Measurements from ENCODE around the gene SRF.

Gene SRF

DNA sequence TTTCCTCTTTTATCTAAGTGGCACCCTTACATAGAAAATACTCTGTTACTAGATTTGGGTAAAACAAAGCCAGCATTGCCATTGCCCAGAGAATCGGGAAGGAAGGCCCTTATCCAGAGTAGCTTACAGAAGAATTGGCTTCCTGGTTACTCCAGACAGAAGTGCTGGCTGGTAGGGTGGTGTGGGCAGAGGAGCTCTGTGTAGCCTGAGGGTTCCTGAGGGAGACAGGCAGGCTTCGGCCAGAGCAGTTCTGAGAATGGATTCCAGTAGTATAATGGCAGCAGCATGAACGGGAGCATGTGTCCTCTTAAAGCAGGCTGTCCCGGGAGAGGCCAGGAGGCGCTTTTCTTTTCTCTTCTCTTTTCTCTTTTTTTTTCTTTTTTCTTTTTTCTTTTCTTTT, 22.9 kb downstream of the SRF start:
- no peak overlapping the region for H3K4me3 ChIP-seq (ENCODE audit: low read length, poor library complexity, severe bottlenecking)
- H3F3A ChIP-seq (ENCODE audit: low read depth): no peaks in the 10 kb centered on the region; the same call in 1 of the 2 replicates
- no peak overlapping the region for H3K9ac ChIP-seq (ENCODE audit: low read depth, low read length, poor library complexity, severe bottlenecking)
- no peaks in the 10 kb centered on the region for H3K4me1 ChIP-seq (ENCODE audit: insufficient read depth, low read length, poor library complexity, severe bottlenecking)
- H3K79me2 ChIP-seq (ENCODE audit: insufficient read depth, low read length): no peaks in the 10 kb centered on the region
- H4K20me1 ChIP-seq (ENCODE audit: insufficient read depth, low read length, poor library complexity, severe bottlenecking): no peaks in the 10 kb centered on the region
- H3K9me3 ChIP-seq (ENCODE audit: insufficient read depth, low read depth, low read length): no peaks in the 10 kb centered on the region
- peaks cover 7% of the 10 kb centered on the region; the same call in 1 of the 2 replicates for H3K36me3 ChIP-seq (ENCODE audit: insufficient read depth, low read length)
- H3K9me2 ChIP-seq (replicated peaks; ENCODE audit: low read depth, low read length): no peaks in the 10 kb centered on the region
- no peak overlapping the region for H2AFZ ChIP-seq (ENCODE audit: low read length)
- H3K27me3 ChIP-seq (ENCODE audit: insufficient read depth, low read length, poor library complexity, severe bottlenecking): no peaks in the 10 kb centered on the region
- H3K4me2 ChIP-seq (ENCODE audit: low read depth, low read length, poor library complexity, severe bottlenecking): no peak overlapping the region
- TF ChIP-seq EZH2phosphoT487 (IDR thresholded peaks at IDR 0.05; ENCODE audit: borderline replicate concordance): no peak
- TF ChIP-seq, protein P1, sequence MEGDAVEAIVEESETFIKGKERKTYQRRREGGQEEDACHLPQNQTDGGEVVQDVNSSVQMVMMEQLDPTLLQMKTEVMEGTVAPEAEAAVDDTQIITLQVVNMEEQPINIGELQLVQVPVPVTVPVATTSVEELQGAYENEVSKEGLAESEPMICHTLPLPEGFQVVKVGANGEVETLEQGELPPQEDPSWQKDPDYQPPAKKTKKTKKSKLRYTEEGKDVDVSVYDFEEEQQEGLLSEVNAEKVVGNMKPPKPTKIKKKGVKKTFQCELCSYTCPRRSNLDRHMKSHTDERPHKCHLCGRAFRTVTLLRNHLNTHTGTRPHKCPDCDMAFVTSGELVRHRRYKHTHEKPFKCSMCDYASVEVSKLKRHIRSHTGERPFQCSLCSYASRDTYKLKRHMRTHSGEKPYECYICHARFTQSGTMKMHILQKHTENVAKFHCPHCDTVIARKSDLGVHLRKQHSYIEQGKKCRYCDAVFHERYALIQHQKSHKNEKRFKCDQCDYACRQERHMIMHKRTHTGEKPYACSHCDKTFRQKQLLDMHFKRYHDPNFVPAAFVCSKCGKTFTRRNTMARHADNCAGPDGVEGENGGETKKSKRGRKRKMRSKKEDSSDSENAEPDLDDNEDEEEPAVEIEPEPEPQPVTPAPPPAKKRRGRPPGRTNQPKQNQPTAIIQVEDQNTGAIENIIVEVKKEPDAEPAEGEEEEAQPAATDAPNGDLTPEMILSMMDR (conservative IDR thresholded peaks at IDR 0.05; ENCODE audit: low read length): no peak

DNA sequence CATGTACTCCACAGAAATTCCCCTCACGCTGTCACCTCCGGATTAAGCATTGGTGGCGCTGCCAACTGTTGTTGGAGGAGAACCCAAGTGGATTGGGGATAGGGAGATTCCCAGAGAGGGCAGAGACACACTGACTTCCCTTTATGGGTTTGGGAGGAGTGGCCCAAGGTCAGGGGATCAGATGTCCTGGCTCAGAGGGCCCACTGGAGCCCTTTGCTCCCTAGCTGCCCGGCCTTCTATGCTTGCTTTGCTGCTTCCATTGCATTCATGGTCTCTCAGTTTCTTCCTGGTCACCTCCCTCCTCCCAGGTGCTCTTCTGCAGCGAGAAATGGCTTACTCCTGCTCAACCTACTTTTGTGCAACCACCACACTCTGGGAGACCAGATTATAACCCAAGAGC, 25.3 kb downstream of the SRF start:
- no peak overlapping the region for H3K9ac ChIP-seq (ENCODE audit: low read depth, low read length, poor library complexity, severe bottlenecking)
- no peaks in the 10 kb centered on the region for H3K27me3 ChIP-seq (ENCODE audit: insufficient read depth, low read length, poor library complexity, severe bottlenecking)

DNA sequence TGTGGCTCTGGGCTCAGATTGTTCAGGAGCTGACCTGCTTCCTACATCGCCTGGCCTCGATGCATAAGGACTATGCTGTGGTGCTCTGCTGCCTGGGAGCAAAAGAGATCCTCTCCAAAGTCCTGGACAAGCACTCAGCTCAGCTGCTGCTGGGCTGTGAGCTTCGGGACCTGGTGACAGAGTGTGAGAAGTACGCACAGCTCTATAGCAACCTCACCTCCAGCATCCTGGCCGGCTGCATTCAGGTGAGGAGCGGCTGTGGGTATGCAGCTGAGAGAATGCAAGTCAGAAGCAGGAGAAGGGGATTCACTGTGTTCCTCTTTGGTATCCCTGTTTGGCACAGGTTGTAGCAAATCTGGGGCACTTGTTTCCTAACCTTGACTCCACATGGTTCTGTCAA, 28.8 kb downstream of the SRF start:
- H3K9ac ChIP-seq (ENCODE audit: low read depth, low read length, poor library complexity, severe bottlenecking): no peak overlapping the region
- H3K9me2 ChIP-seq (replicated peaks; ENCODE audit: low read depth, low read length): no peaks in the 10 kb centered on the region
- H3K9me3 ChIP-seq (ENCODE audit: insufficient read depth, low read depth, low read length): no peaks in the 10 kb centered on the region
- H4K20me1 ChIP-seq (ENCODE audit: insufficient read depth, low read length, poor library complexity, severe bottlenecking): no peaks in the 10 kb centered on the region
- peaks cover 7% of the 10 kb centered on the region; the same call in 1 of the 2 replicates for H3K36me3 ChIP-seq (ENCODE audit: insufficient read depth, low read length)
- H3K4me1 ChIP-seq (ENCODE audit: insufficient read depth, low read length, poor library complexity, severe bottlenecking): no peaks in the 10 kb centered on the region
- H3K4me3 ChIP-seq (ENCODE audit: low read length, poor library complexity, severe bottlenecking): no peak overlapping the region
- no peak overlapping the region for H3K4me2 ChIP-seq (ENCODE audit: low read depth, low read length, poor library complexity, severe bottlenecking)
- no peaks in the 10 kb centered on the region for H3F3A ChIP-seq (ENCODE audit: low read depth)
- TF ChIP-seq EZH2phosphoT487 (IDR thresholded peaks at IDR 0.05; ENCODE audit: borderline replicate concordance): no peak
- no peaks in the 10 kb centered on the region for H3K27me3 ChIP-seq (ENCODE audit: insufficient read depth, low read length, poor library complexity, severe bottlenecking)
- no peak overlapping the region for H2AFZ ChIP-seq (ENCODE audit: low read length)
- H3K79me2 ChIP-seq (ENCODE audit: insufficient read depth, low read length): no peaks in the 10 kb centered on the region

More for the DNA sequence above, 25.3 kb downstream of the SRF start:
- no peaks in the 10 kb centered on the region for H3K79me2 ChIP-seq (ENCODE audit: insufficient read depth, low read length)
- H3K9me2 ChIP-seq (replicated peaks; ENCODE audit: low read depth, low read length): no peaks in the 10 kb centered on the region
- no peaks in the 10 kb centered on the region for H4K20me1 ChIP-seq (ENCODE audit: insufficient read depth, low read length, poor library complexity, severe bottlenecking)
- peaks cover 7% of the 10 kb centered on the region; the same call in 1 of the 2 replicates for H3K36me3 ChIP-seq (ENCODE audit: insufficient read depth, low read length)
- no peak overlapping the region for H2AFZ ChIP-seq (ENCODE audit: low read length)
- H3K9me3 ChIP-seq (ENCODE audit: insufficient read depth, low read depth, low read length): no peaks in the 10 kb centered on the region
- TF ChIP-seq, protein P1 (conservative IDR thresholded peaks at IDR 0.05; ENCODE audit: low read length): no peak
- TF ChIP-seq EZH2phosphoT487 (IDR thresholded peaks at IDR 0.05; ENCODE audit: borderline replicate concordance): no peak
- H3K4me3 ChIP-seq (ENCODE audit: low read length, poor library complexity, severe bottlenecking): no peak overlapping the region
- H3F3A ChIP-seq (ENCODE audit: low read depth): no peaks in the 10 kb centered on the region
- H3K4me1 ChIP-seq (ENCODE audit: insufficient read depth, low read length, poor library complexity, severe bottlenecking): no peaks in the 10 kb centered on the region
- no peak overlapping the region for H3K4me2 ChIP-seq (ENCODE audit: low read depth, low read length, poor library complexity, severe bottlenecking)

DNA sequence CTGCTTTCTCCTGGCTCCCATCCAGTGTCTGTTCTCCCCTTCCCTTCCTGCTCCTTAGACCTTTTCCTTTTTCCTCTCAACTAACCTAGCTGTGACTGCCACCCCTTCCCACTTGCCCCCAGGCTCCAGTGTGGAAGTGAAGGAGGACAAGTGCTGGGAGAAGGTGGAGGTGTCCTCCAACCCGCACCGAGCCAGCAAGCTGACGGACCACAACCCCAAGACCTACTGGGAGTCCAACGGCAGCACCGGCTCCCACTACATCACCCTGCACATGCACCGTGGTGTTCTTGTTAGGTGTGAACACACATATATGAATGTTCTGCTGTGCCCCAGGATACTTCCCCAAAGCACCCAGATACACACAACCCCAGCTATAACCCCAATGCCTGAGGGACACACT, 29.5 kb downstream of the SRF start:
- peaks cover 7% of the 10 kb centered on the region; the same call in 1 of the 2 replicates for H3K36me3 ChIP-seq (ENCODE audit: insufficient read depth, low read length)
- no peak overlapping the region for H3K4me2 ChIP-seq (ENCODE audit: low read depth, low read length, poor library complexity, severe bottlenecking)
- no peaks in the 10 kb centered on the region for H3F3A ChIP-seq (ENCODE audit: low read depth)
- H3K4me3 ChIP-seq (ENCODE audit: low read length, poor library complexity, severe bottlenecking): no peak overlapping the region
- H3K9me2 ChIP-seq (replicated peaks; ENCODE audit: low read depth, low read length): no peaks in the 10 kb centered on the region
- no peaks in the 10 kb centered on the region for H3K27me3 ChIP-seq (ENCODE audit: insufficient read depth, low read length, poor library complexity, severe bottlenecking)
- no peaks in the 10 kb centered on the region for H3K4me1 ChIP-seq (ENCODE audit: insufficient read depth, low read length, poor library complexity, severe bottlenecking)
- no peaks in the 10 kb centered on the region for H3K79me2 ChIP-seq (ENCODE audit: insufficient read depth, low read length)
- no peak overlapping the region for H2AFZ ChIP-seq (ENCODE audit: low read length)
- H4K20me1 ChIP-seq (ENCODE audit: insufficient read depth, low read length, poor library complexity, severe bottlenecking): no peaks in the 10 kb centered on the region
- H3K9ac ChIP-seq (ENCODE audit: low read depth, low read length, poor library complexity, severe bottlenecking): no peak overlapping the region
- TF ChIP-seq, protein P1 (conservative IDR thresholded peaks at IDR 0.05; ENCODE audit: low read length): no peak
- TF ChIP-seq EZH2phosphoT487 (IDR thresholded peaks at IDR 0.05; ENCODE audit: borderline replicate concordance): no peak
- no peaks in the 10 kb centered on the region for H3K9me3 ChIP-seq (ENCODE audit: insufficient read depth, low read depth, low read length)
